GM18951 (cell line): ENCODE results near the gene PGAP2.
"Not testable (repeated sequence)": the region's sequence is repeated elsewhere in the genome, so short reads cannot be mapped to it uniquely, and the experiment has no call there.

ENCODE experiments used
- POLR2A ChIP-seq: IDR thresholded peaks from 4 replicates; pipeline ENCODE4 v1.6.1; 2011; ENCODE audit warnings: mild to moderate bottlenecking; ENCODE audit not compliant: insufficient read length, insufficient read depth; ENCODE audit errors: extremely low read depth
- in situ Hi-C: fragments of 300-500 bp; cut with MboI; formaldehyde crosslinking; loops from one replicate; pipeline ENCODE4 v1.12.0; 2022; ENCODE audit warnings: low sequenced_read_pairs, mixed read lengths, inconsistent platforms; ENCODE audit not compliant: unreplicated experiment

Gene PGAP2

GRCh38 chr11:3796801-3797328 lies 11.5 kb upstream of the PGAP2 start:
- in situ Hi-C loops, result no loop called here
- TF ChIP-seq POLR2A, result no peak

- in situ Hi-C loops, result no loop called here
Measured at GRCh38 chr11:3797329-3798090, 10.8 kb upstream of the PGAP2 start, which contains the start of gene NUP98. NUP98 (minus strand) TSS chr11:3797554; CDS start chr11:3782117, 15,437 bp downstream.

GRCh38 chr11:3799143-3799542 lies 9.2 kb upstream of the PGAP2 start:
- TF ChIP-seq POLR2A, result no peak
- in situ Hi-C loops, result no loop called here

More at GRCh38 chr11:3797329-3798090, 10.8 kb upstream of the PGAP2 start, which contains the start of gene NUP98:
- TF ChIP-seq POLR2A, result peak; percentile 95

- in situ Hi-C loops, result no loop called here
- TF ChIP-seq POLR2A, result no peak
Measured at GRCh38 chr11:3799873-3800272, 8.5 kb upstream of the PGAP2 start.

GRCh38 chr11:3802011-3802790 lies 6.2 kb upstream of the PGAP2 start:
- in situ Hi-C loops, result no loop called here
- no peak for TF ChIP-seq POLR2A

- in situ Hi-C loops, result no loop called here
- no peak for TF ChIP-seq POLR2A
Measured at GRCh38 chr11:3803726-3804495, 4.4 kb upstream of the PGAP2 start.

GRCh38 chr11:3808861-3809623 lies 682 bp downstream of the PGAP2 start:
- in situ Hi-C loops, result no loop called here

GRCh38 chr11:3809624-3809928 lies 1.2 kb downstream of the PGAP2 start:
- in situ Hi-C loops, result no loop called here
- TF ChIP-seq POLR2A, result no peak

More at GRCh38 chr11:3808861-3809623, 682 bp downstream of the PGAP2 start:
- no peak for TF ChIP-seq POLR2A

GRCh38 chr11:3810446-3810845 lies 2.1 kb downstream of the PGAP2 start:
- no peak for TF ChIP-seq POLR2A
- in situ Hi-C loops, result no loop called here

- in situ Hi-C loops, result no loop called here
- TF ChIP-seq POLR2A, result no peak
Measured at GRCh38 chr11:3810951-3811350, 2.6 kb downstream of the PGAP2 start.

- in situ Hi-C loops, result not testable (repeated sequence)
Measured at GRCh38 chr11:3814832-3815231, 6.5 kb downstream of the PGAP2 start.

- in situ Hi-C loops, result no loop called here
- TF ChIP-seq POLR2A, result no peak
Measured at GRCh38 chr11:3815845-3816244, 7.5 kb downstream of the PGAP2 start.
